Activated naive CD8-positive, alpha-beta T cell treated with anti-CD3 and anti-CD28 coated beads for 36 hours (primary cell): ENCODE results near the gene PRKD1. TPM values are rescaled to one million over a fixed set of nuclear protein-coding genes. Genes with fewer than 3 reads are reported as not detected.
"Not testable (repeated sequence)": the region's sequence is repeated elsewhere in the genome, so short reads cannot be mapped to it uniquely, and the experiment has no call there.

Experiments
- DNase-seq: peaks from one replicate; pipeline ENCODE4 v3.0.0; 2021
- H3K27ac Mint-ChIP-seq: one replicate; pipeline ENCODE4 v1.8.0; 2022; ENCODE audit warnings: mild to moderate bottlenecking, moderate library complexity, mixed read lengths
- H3K27me3 Mint-ChIP-seq: one replicate; pipeline ENCODE4 v1.8.0; 2022; ENCODE audit warnings: mild to moderate bottlenecking, mixed read lengths
- H3K36me3 Mint-ChIP-seq: one replicate; pipeline ENCODE4 v1.8.0; 2021; ENCODE audit warnings: mild to moderate bottlenecking, mixed read lengths
- H3K4me1 Mint-ChIP-seq: one replicate; pipeline ENCODE4 v1.8.0; 2021; ENCODE audit warnings: mixed read lengths
- H3K4me3 Mint-ChIP-seq: one replicate; pipeline ENCODE4 v1.8.0; 2022; ENCODE audit warnings: mild to moderate bottlenecking, moderate library complexity, mixed read lengths
- H3K9me3 Mint-ChIP-seq: one replicate; pipeline ENCODE4 v1.8.0; 2022; ENCODE audit warnings: mixed read lengths
- total RNA-seq, 2 experiments: library from RNA; stranded (reverse); gene quantifications; one replicate each; pipeline ENCODE4 v1.2.3, GENCODE V29; 2021

Gene PRKD1
- total RNA-seq, 2 experiments from 2014 or later, result not detected

GRCh38 chr14:29804481-29805266, 123.0 kb downstream of the PRKD1 start:
- Mint-ChIP-seq H3K27ac (no peak overlapping the region), H3K4me1 (no peaks in the 10 kb centered on the region), H3K27me3 (no peaks in the 10 kb centered on the region), H3K4me3 (no peak overlapping the region), H3K9me3 (no peaks in the 10 kb centered on the region), H3K36me3 (no peaks in the 10 kb centered on the region)
- no peak for DNase-seq

- no peak for DNase-seq
- Mint-ChIP-seq H3K36me3 (no peaks in the 10 kb centered on the region), H3K9me3 (no peaks in the 10 kb centered on the region), H3K27me3 (no peaks in the 10 kb centered on the region), H3K4me1 (no peaks in the 10 kb centered on the region), H3K27ac (no peak overlapping the region), H3K4me3 (no peak overlapping the region)
These were observed 124.6 kb downstream of the PRKD1 start for GRCh38 chr14:29803045-29803444.

GRCh38 chr14:29802211-29802610, 125.4 kb downstream of the PRKD1 start:
- DNase-seq, result no peak
- Mint-ChIP-seq H3K27me3 (no peaks in the 10 kb centered on the region), H3K36me3 (no peaks in the 10 kb centered on the region), H3K4me3 (no peak overlapping the region), H3K4me1 (no peaks in the 10 kb centered on the region), H3K27ac (no peak overlapping the region), H3K9me3 (no peaks in the 10 kb centered on the region)

GRCh38 chr14:29800961-29801360, 126.7 kb downstream of the PRKD1 start:
- Mint-ChIP-seq H3K27ac (no peak overlapping the region), H3K4me3 (no peak overlapping the region)

GRCh38 chr14:29799464-29800095, 128.1 kb downstream of the PRKD1 start:
- Mint-ChIP-seq H3K36me3 (no peaks in the 10 kb centered on the region), H3K9me3 (no peaks in the 10 kb centered on the region), H3K27me3 (no peaks in the 10 kb centered on the region), H3K4me3 (no peak overlapping the region), H3K4me1 (no peaks in the 10 kb centered on the region), H3K27ac (no peak overlapping the region)
- DNase-seq, result no peak

More at GRCh38 chr14:29800961-29801360, 126.7 kb downstream of the PRKD1 start:
- no peaks in the 10 kb centered on the region for H3K27me3 Mint-ChIP-seq
- H3K36me3 Mint-ChIP-seq, result no peaks in the 10 kb centered on the region
- no peak for DNase-seq
- no peaks in the 10 kb centered on the region for H3K9me3 Mint-ChIP-seq
- no peaks in the 10 kb centered on the region for H3K4me1 Mint-ChIP-seq

- no peaks in the 10 kb centered on the region for H3K27me3 Mint-ChIP-seq
- H3K27ac Mint-ChIP-seq, result no peak overlapping the region
- no peak for DNase-seq
- no peaks in the 10 kb centered on the region for H3K4me1 Mint-ChIP-seq
- no peaks in the 10 kb centered on the region for H3K36me3 Mint-ChIP-seq
- H3K4me3 Mint-ChIP-seq, result no peak overlapping the region
- no peaks in the 10 kb centered on the region for H3K9me3 Mint-ChIP-seq
These were observed 128.8 kb downstream of the PRKD1 start for GRCh38 chr14:29798811-29799210.

GRCh38 chr14:29798108-29798663, 129.5 kb downstream of the PRKD1 start:
- H3K9me3 Mint-ChIP-seq, result no peaks in the 10 kb centered on the region
- no peaks in the 10 kb centered on the region for H3K27me3 Mint-ChIP-seq
- no peak overlapping the region for H3K27ac Mint-ChIP-seq
- H3K4me3 Mint-ChIP-seq, result no peak overlapping the region
- H3K4me1 Mint-ChIP-seq, result no peaks in the 10 kb centered on the region
- no peak for DNase-seq
- no peaks in the 10 kb centered on the region for H3K36me3 Mint-ChIP-seq

- H3K27me3 Mint-ChIP-seq, result no peaks in the 10 kb centered on the region
- no peak overlapping the region for H3K4me3 Mint-ChIP-seq
- H3K4me1 Mint-ChIP-seq, result no peaks in the 10 kb centered on the region
- no peaks in the 10 kb centered on the region for H3K36me3 Mint-ChIP-seq
- no peaks in the 10 kb centered on the region for H3K9me3 Mint-ChIP-seq
- DNase-seq, result no peak
- H3K27ac Mint-ChIP-seq, result no peak overlapping the region
These were observed 130.8 kb downstream of the PRKD1 start for GRCh38 chr14:29796853-29797252.

GRCh38 chr14:29789475-29789874, 138.2 kb downstream of the PRKD1 start:
- no peaks in the 10 kb centered on the region for H3K4me1 Mint-ChIP-seq
- H3K4me3 Mint-ChIP-seq, result no peak overlapping the region
- DNase-seq, result no peak
- H3K27me3 Mint-ChIP-seq, result no peaks in the 10 kb centered on the region
- H3K36me3 Mint-ChIP-seq, result no peaks in the 10 kb centered on the region
- H3K27ac Mint-ChIP-seq, result no peak overlapping the region
- peaks cover 5% of the 10 kb centered on the region for H3K9me3 Mint-ChIP-seq

GRCh38 chr14:29788093-29788492, 139.6 kb downstream of the PRKD1 start:
- Mint-ChIP-seq H3K27ac (no peak overlapping the region), H3K9me3 (peaks cover 11% of the 10 kb centered on the region), H3K4me1 (no peaks in the 10 kb centered on the region), H3K4me3 (no peak overlapping the region), H3K27me3 (no peaks in the 10 kb centered on the region), H3K36me3 (no peaks in the 10 kb centered on the region)
- no peak for DNase-seq

GRCh38 chr14:29783556-29783955, 144.1 kb downstream of the PRKD1 start:
- Mint-ChIP-seq H3K9me3 (peaks cover 20% of the 10 kb centered on the region), H3K27me3 (no peaks in the 10 kb centered on the region), H3K4me3 (no peak overlapping the region), H3K4me1 (no peaks in the 10 kb centered on the region), H3K36me3 (no peaks in the 10 kb centered on the region), H3K27ac (no peak overlapping the region)
- no peak for DNase-seq

- H3K27ac Mint-ChIP-seq, result no peak overlapping the region
- DNase-seq, result no peak
- H3K4me3 Mint-ChIP-seq, result no peak overlapping the region
- no peaks in the 10 kb centered on the region for H3K36me3 Mint-ChIP-seq
- no peaks in the 10 kb centered on the region for H3K4me1 Mint-ChIP-seq
- H3K27me3 Mint-ChIP-seq, result no peaks in the 10 kb centered on the region
- H3K9me3 Mint-ChIP-seq, result peaks cover 18% of the 10 kb centered on the region
These were observed 145.6 kb downstream of the PRKD1 start for GRCh38 chr14:29782041-29782440.

GRCh38 chr14:29777142-29777541, 150.5 kb downstream of the PRKD1 start:
- H3K9me3 Mint-ChIP-seq, H3K27me3 Mint-ChIP-seq, H3K27ac Mint-ChIP-seq, DNase-seq, H3K4me1 Mint-ChIP-seq, H3K4me3 Mint-ChIP-seq, H3K36me3 Mint-ChIP-seq: not testable (repeated sequence)

GRCh38 chr14:29773990-29774389, 153.7 kb downstream of the PRKD1 start:
- Mint-ChIP-seq H3K27me3 (no peaks in the 10 kb centered on the region), H3K4me3 (no peak overlapping the region), H3K9me3 (peaks cover 8% of the 10 kb centered on the region), H3K4me1 (no peaks in the 10 kb centered on the region), H3K27ac (no peak overlapping the region), H3K36me3 (no peaks in the 10 kb centered on the region)
- DNase-seq, result no peak

- H3K4me1 Mint-ChIP-seq, result no peaks in the 10 kb centered on the region
- H3K27ac Mint-ChIP-seq, result peak overlapping the region; percentile 34
- DNase-seq, result no peak
- H3K9me3 Mint-ChIP-seq, result no peaks in the 10 kb centered on the region
- no peaks in the 10 kb centered on the region for H3K36me3 Mint-ChIP-seq
- H3K27me3 Mint-ChIP-seq, result no peaks in the 10 kb centered on the region
- no peak overlapping the region for H3K4me3 Mint-ChIP-seq
These were observed 164.2 kb downstream of the PRKD1 start for GRCh38 chr14:29763342-29763858.
